ENCODE results near the gene CELF1. TPM values are rescaled to one million over a fixed set of nuclear protein-coding genes. Genes with fewer than 3 reads are reported as not detected.

The CELF1 gene
- total RNA-seq, 1 donor from 2014 or later: 97.5 TPM

GRCh38 chr11:47495011-47495855 is 57.7 kb downstream of the CELF1 start:
- intact Hi-C loops (cut with DNase I): no loop called here
- H3K36me3 ChIP-seq: peaks cover 10% of the 10 kb centered on the region
- ATAC-seq: peak; percentile 27
- no peaks in the 10 kb centered on the region for H3K9me3 ChIP-seq
- DNase-seq: no peak
- H3K4me3 ChIP-seq: no peak overlapping the region
- TF ChIP-seq CTCF (IDR thresholded peaks at IDR 0.05): no peak
- H3K27me3 ChIP-seq: no peaks in the 10 kb centered on the region
- no peak overlapping the region for H3K27ac ChIP-seq
- H3K4me1 ChIP-seq: peaks cover 37% of the 10 kb centered on the region

- Histone ChIP-seq H3K4me1 (peaks cover 25% of the 10 kb centered on the region), H3K9me3 (no peaks in the 10 kb centered on the region), H3K36me3 (peaks cover 45% of the 10 kb centered on the region), H3K4me3 (no peak overlapping the region), H3K27ac (peak overlapping the region; percentile 7), H3K27me3 (no peaks in the 10 kb centered on the region)
- intact Hi-C loops (cut with DNase I): no loop called here
- no peak for ATAC-seq
- DNase-seq: no peak
- TF ChIP-seq CTCF (IDR thresholded peaks at IDR 0.05): no peak
Observed at GRCh38 chr11:47489395-47489755, 63.6 kb downstream of the CELF1 start.

GRCh38 chr11:47488674-47489394 is 64.1 kb downstream of the CELF1 start:
- DNase-seq: no peak
- H3K4me3 ChIP-seq: no peak overlapping the region
- ATAC-seq: no peak
- no peaks in the 10 kb centered on the region for H3K27me3 ChIP-seq
- intact Hi-C loops (cut with DNase I): no loop called here
- no peaks in the 10 kb centered on the region for H3K9me3 ChIP-seq
- H3K4me1 ChIP-seq: peaks cover 30% of the 10 kb centered on the region
- TF ChIP-seq CTCF (IDR thresholded peaks at IDR 0.05): no peak
- H3K36me3 ChIP-seq: peaks cover 46% of the 10 kb centered on the region
- peak overlapping the region; percentile 7 for H3K27ac ChIP-seq

- Histone ChIP-seq H3K9me3 (no peaks in the 10 kb centered on the region), H3K4me3 (no peak overlapping the region), H3K27ac (no peak overlapping the region), H3K36me3 (peaks cover 51% of the 10 kb centered on the region), H3K27me3 (no peaks in the 10 kb centered on the region), H3K4me1 (peaks cover 31% of the 10 kb centered on the region)
- intact Hi-C loops (cut with DNase I): no loop called here
- TF ChIP-seq CTCF (IDR thresholded peaks at IDR 0.05): no peak
- no peak for DNase-seq
- peak; percentile 49 for ATAC-seq
Observed at GRCh38 chr11:47488111-47488510, 64.8 kb downstream of the CELF1 start.

GRCh38 chr11:47487421-47487820 is 65.5 kb downstream of the CELF1 start:
- DNase-seq (no peak), ATAC-seq (no peak)
- no peaks in the 10 kb centered on the region for H3K9me3 ChIP-seq
- H3K4me3 ChIP-seq: no peak overlapping the region
- H3K27ac ChIP-seq: no peak overlapping the region
- intact Hi-C loops (cut with DNase I): no loop called here
- no peak for TF ChIP-seq CTCF (IDR thresholded peaks at IDR 0.05)
- H3K4me1 ChIP-seq: peaks cover 31% of the 10 kb centered on the region
- H3K27me3 ChIP-seq: no peaks in the 10 kb centered on the region
- H3K36me3 ChIP-seq: peaks cover 58% of the 10 kb centered on the region

All from upper lobe of right lung (tissue), 1 donor.